Peyer's patch (tissue), 4 donors: Measurements from ENCODE around the gene KLC1. TPM values are rescaled to one million over a fixed set of nuclear protein-coding genes. Genes with fewer than 3 reads are reported as not detected.

Source experiments
- DNase-seq, 3 donors: peaks; one replicate each; pipeline ENCODE4 v3.0.0-alpha.2; 2017 to 2019
- H3K27ac ChIP-seq, 4 donors: fragments of 200-600 bp; sonication (generic); one replicate each; pipeline ENCODE4 v1.5.1; 2016 to 2019
- H3K27me3 ChIP-seq, 2 donors: fragments of 200-600 bp; sonication (generic); one replicate each; pipeline ENCODE4 v1.5.1; 2019
- H3K36me3 ChIP-seq, 3 donors: fragments of 200-600 bp; sonication (generic); one replicate each; pipeline ENCODE4 v1.5.1; 2016 to 2019
- H3K4me1 ChIP-seq, 4 donors: fragments of 200-600 bp; sonication (generic); one replicate each; pipeline ENCODE4 v1.5.1; 2016 to 2019
- H3K4me3 ChIP-seq, 4 donors: fragments of 200-600 bp; sonication (generic); 1 replicate in 3 of 4; 2 replicates in 1 of 4; pipeline ENCODE4 v1.5.1; 2016 to 2019; ENCODE audit warnings: mild to moderate bottlenecking in 1 of 4
- H3K9me3 ChIP-seq, 4 donors: fragments of 200-600 bp; sonication (generic); one replicate each; pipeline ENCODE4 v1.5.1; 2016 to 2019; ENCODE audit warnings: mild to moderate bottlenecking in 1 of 4
- POLR2A ChIP-seq, 2 donors: fragments of 450-650 bp; IDR thresholded peaks; one replicate each; pipeline ENCODE4 v1.5.1; 2017; ENCODE audit warnings: antibody characterized with exemption in 2 of 2, mild to moderate bottlenecking in 2 of 2, moderate library complexity in 2 of 2
- total RNA-seq, 4 donors: library from RNA; depleted of rRNA; stranded (reverse); fragments of >200 nt; gene quantifications; one replicate each; pipeline ENCODE4 v1.1.0, GENCODE V29; 2016
- TF ChIP-seq, protein P1 (sequence below), 6 experiments: fragments of 450-650 bp in 4 of 6; fragments of 200-600 bp in 2 of 6; sonication (generic) in 1 of 6; IDR thresholded peaks; one replicate each; pipeline ENCODE4 v1.5.1; 2017 to 2019; ENCODE audit warnings: antibody characterized with exemption in 6 of 6, mild to moderate bottlenecking in 3 of 6, moderate library complexity in 1 of 6

Gene KLC1
- total RNA-seq, 4 donors from 2014 or later = 125 to 361 (median 270) TPM

DNA sequence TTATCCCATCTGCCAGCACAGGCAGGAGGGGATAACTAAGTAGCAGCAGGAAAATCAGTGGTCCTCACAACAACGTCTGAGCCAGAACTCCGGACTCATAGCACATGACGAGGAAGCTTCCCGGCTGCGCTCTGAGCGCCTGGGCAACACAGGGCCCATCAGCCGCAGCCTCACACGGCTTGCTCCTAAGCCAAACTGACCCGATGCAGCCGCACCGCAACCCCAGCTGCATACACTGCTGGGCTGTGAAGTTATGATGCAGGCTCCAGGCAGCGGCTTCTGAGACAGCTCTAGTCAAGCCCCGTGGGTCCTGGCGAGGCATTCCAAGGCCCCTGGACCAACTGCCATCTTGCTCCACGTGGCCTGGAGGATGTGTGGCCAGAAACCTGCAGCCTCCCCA, 114.7 kb downstream of the KLC1 start:
- H3K27me3 ChIP-seq = no peaks in the 10 kb centered on the region
- H3K4me3 ChIP-seq = no peak overlapping the region
- no peaks in the 10 kb centered on the region for H3K4me1 ChIP-seq
- H3K9me3 ChIP-seq = no peaks in the 10 kb centered on the region
- peak in 1 of 3 donors; percentile 40 for DNase-seq
- H3K27ac ChIP-seq = no peak overlapping the region
- peaks cover 0 to 58% (median 0%) of the 10 kb centered on the region in 3 donors for H3K36me3 ChIP-seq
- TF ChIP-seq, protein P1, sequence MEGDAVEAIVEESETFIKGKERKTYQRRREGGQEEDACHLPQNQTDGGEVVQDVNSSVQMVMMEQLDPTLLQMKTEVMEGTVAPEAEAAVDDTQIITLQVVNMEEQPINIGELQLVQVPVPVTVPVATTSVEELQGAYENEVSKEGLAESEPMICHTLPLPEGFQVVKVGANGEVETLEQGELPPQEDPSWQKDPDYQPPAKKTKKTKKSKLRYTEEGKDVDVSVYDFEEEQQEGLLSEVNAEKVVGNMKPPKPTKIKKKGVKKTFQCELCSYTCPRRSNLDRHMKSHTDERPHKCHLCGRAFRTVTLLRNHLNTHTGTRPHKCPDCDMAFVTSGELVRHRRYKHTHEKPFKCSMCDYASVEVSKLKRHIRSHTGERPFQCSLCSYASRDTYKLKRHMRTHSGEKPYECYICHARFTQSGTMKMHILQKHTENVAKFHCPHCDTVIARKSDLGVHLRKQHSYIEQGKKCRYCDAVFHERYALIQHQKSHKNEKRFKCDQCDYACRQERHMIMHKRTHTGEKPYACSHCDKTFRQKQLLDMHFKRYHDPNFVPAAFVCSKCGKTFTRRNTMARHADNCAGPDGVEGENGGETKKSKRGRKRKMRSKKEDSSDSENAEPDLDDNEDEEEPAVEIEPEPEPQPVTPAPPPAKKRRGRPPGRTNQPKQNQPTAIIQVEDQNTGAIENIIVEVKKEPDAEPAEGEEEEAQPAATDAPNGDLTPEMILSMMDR (IDR thresholded peaks at IDR 0.05) = no peak
- no peak for TF ChIP-seq POLR2A (IDR thresholded peaks at IDR 0.05)

- TF ChIP-seq, protein P1 (IDR thresholded peaks at IDR 0.05) = no peak
- no peak for TF ChIP-seq POLR2A (IDR thresholded peaks at IDR 0.05)
- DNase-seq = peak in 1 of 3 donors; percentile 23
These were observed 115.8 kb downstream of the KLC1 start for GRCh38 chr14:103744621-103745395.

GRCh38 chr14:103745424-103745823, 116.4 kb downstream of the KLC1 start:
- Histone ChIP-seq H3K27me3 (no peaks in the 10 kb centered on the region), H3K9me3 (no peaks in the 10 kb centered on the region), H3K4me3 (no peak overlapping the region), H3K36me3 (peaks cover 0 to 42% (median 0%) of the 10 kb centered on the region in 3 donors), H3K4me1 (no peaks in the 10 kb centered on the region), H3K27ac (peak overlapping the region in 1 of 4 donors; percentile 34)
- TF ChIP-seq, protein P1 (IDR thresholded peaks at IDR 0.05) = no peak
- no peak for TF ChIP-seq POLR2A (IDR thresholded peaks at IDR 0.05)
- peak in 2 of 3 donors; percentile 46 to 61 for DNase-seq

More at GRCh38 chr14:103744621-103745395, 115.8 kb downstream of the KLC1 start:
- Histone ChIP-seq H3K4me1 (no peaks in the 10 kb centered on the region), H3K27me3 (no peaks in the 10 kb centered on the region), H3K9me3 (no peaks in the 10 kb centered on the region), H3K4me3 (no peak overlapping the region), H3K27ac (peak overlapping the region in 1 of 4 donors; percentile 34), H3K36me3 (peaks cover 0 to 48% (median 0%) of the 10 kb centered on the region in 3 donors)

GRCh38 chr14:103746701-103747100, 117.7 kb downstream of the KLC1 start:
- Histone ChIP-seq H3K27ac (no peak overlapping the region), H3K27me3 (no peaks in the 10 kb centered on the region), H3K36me3 (peaks cover 0 to 35% (median 0%) of the 10 kb centered on the region in 3 donors), H3K4me1 (no peaks in the 10 kb centered on the region), H3K9me3 (no peaks in the 10 kb centered on the region), H3K4me3 (no peak overlapping the region)
- TF ChIP-seq, protein P1 (IDR thresholded peaks at IDR 0.05) = no peak
- no peak for TF ChIP-seq POLR2A (IDR thresholded peaks at IDR 0.05)
- DNase-seq = peak in 1 of 3 donors; percentile 38

- DNase-seq = peak in 1 of 3 donors; percentile 44
- Histone ChIP-seq H3K4me1 (no peaks in the 10 kb centered on the region), H3K36me3 (peaks cover 0 to 32% (median 0%) of the 10 kb centered on the region in 3 donors), H3K4me3 (no peak overlapping the region), H3K27me3 (no peaks in the 10 kb centered on the region), H3K9me3 (no peaks in the 10 kb centered on the region), H3K27ac (no peak overlapping the region)
- no peak for TF ChIP-seq POLR2A (IDR thresholded peaks at IDR 0.05)
- TF ChIP-seq, protein P1 (IDR thresholded peaks at IDR 0.05) = no peak
These were observed 119.5 kb downstream of the KLC1 start for GRCh38 chr14:103748534-103748857.
